Activated CD8-positive, alpha-beta memory T cell treated with anti-CD3 and anti-CD28 coated beads, Interleukin-2, amount 50 U/mL, for 4 hours (primary cell): ENCODE data around the gene PPP1R10.

ENCODE experiments used
- DNase-seq: peaks from one replicate; pipeline ENCODE4 v3.0.0-alpha.2; 2020

The PPP1R10 gene

DNA sequence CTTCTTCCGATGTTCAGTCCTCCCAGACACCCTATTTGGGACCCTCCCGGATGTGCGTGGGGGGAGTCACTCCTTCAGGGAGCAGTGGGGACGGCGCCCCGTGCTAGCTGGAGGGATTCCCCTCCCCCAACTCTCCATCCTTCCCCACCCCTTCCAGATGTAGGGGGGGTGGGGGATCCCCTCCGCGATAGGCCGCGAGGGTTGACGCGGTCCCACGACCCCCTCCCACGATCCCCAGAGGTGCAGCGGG, 61.3 kb downstream of the PPP1R10 start:
- DNase-seq, result no peak

DNA sequence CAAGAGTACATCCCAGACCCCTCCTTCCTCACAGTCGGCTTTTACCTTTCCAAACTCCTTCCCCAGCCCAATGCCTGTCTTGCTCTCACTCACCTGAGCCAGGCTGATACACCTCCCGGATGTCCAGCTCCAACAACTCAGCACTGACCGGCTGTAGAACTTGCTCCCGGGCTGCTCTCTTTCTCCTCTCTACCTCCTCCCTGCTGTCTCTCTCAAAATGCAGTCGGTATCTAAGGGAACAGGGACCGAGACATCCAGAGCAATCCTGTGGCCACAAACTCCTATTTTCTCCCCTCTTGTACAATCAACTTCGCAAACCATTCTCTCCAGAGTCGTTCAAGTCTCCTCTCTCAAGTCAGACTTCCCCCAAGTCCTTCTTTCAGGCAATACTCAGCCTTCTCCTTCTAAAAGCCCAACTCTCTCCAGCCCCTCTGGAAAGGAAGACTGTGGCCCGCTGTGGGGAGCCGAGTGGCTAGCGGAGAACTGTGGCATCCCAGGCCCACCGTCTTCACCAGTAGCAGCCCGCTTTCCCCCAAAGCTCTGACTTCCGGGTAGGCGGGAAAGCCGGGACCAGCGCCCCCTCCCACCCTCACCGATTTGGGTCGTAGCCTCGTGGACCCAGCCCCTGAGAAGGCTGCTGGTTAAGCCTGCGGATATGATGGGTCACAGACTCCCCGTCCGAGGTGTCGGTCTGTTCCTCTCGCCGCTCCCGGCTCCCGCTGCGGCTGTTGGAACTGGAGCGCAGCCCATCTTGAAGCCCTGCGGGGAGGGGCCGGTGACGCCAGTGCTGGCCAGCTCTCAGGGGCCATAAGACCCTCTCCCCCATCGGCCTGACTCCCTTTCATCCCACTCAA, 61.9 kb downstream of the PPP1R10 start:
- no peak for DNase-seq

DNA sequence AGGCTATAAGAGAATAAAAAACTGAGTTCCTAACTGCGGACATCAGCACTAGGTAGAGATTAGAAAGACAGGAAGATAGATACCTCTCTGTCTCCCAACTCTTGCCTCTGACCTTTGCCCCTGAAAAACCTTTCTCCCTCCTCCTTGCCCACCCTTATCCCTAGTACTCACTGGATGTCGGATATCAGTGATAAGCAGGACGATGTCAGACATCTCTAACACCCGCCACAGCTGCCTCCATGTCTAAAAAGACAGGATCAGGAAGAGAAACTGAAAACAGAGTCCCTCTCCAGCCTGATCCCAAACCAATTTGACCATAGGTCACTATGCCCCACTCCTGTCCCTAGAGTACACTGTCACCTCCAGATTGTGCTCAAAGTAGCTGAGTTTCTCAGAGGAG, 62.6 kb downstream of the PPP1R10 start:
- no peak for DNase-seq
